Spleen (tissue), 11 donors: ENCODE data around the gene PAMR1. TPM values are rescaled to one million over a fixed set of nuclear protein-coding genes. Genes with fewer than 3 reads are reported as not detected.

Experiments used
- DNase-seq: peaks from one replicate; pipeline ENCODE4 v3.0.0-alpha.2; 2020
- H3K27ac ChIP-seq, 8 donors: fragments of 200-600 bp; sonication (generic) in 7 of 8; 1 replicate in 4 of 8; 2 replicates in 4 of 8; pipeline versions ENCODE4 v1.5.0 to v1.8.0; 2016 to 2021; ENCODE audit warnings: inconsistent platforms in 4 of 8, mild to moderate bottlenecking in 4 of 8, moderate library complexity in 1 of 8
- H3K27me3 ChIP-seq, 7 donors: fragments of 200-600 bp; sonication (generic) in 6 of 7; replicated peaks in 1 of 7; 1 replicate in 4 of 7; 2 replicates in 3 of 7; pipeline versions ENCODE4 v1.5.0 to v1.8.0; 2016 to 2021; ENCODE audit warnings: inconsistent platforms in 3 of 7, mild to moderate bottlenecking in 1 of 7
- H3K36me3 ChIP-seq, 6 donors: fragments of 200-600 bp; sonication (generic) in 5 of 6; 1 replicate in 4 of 6; 2 replicates in 2 of 6; pipeline versions ENCODE4 v1.5.0 to v1.8.0; 2016 to 2021; ENCODE audit warnings: inconsistent platforms in 2 of 6
- H3K4me1 ChIP-seq, 6 donors: fragments of 200-600 bp; sonication (generic) in 5 of 6; 1 replicate in 3 of 6; 2 replicates in 3 of 6; pipeline versions ENCODE4 v1.5.0 to v1.8.0; 2016 to 2021; ENCODE audit warnings: inconsistent platforms in 3 of 6
- H3K4me3 ChIP-seq, 8 donors: fragments of 200-600 bp; sonication (generic) in 7 of 8; 1 replicate in 4 of 8; 2 replicates in 4 of 8; pipeline versions ENCODE4 v1.5.0 to v1.8.0; 2016 to 2021; ENCODE audit warnings: inconsistent platforms in 4 of 8, mild to moderate bottlenecking in 4 of 8, moderate library complexity in 2 of 8
- H3K9me3 ChIP-seq, 8 donors: fragments of 200-600 bp; sonication (generic) in 7 of 8; 1 replicate in 4 of 8; 2 replicates in 4 of 8; pipeline versions ENCODE4 v1.5.0 to v1.8.0; 2016 to 2021; ENCODE audit warnings: inconsistent platforms in 4 of 8
- POLR2A ChIP-seq, 3 donors: fragments of 450-650 bp; IDR thresholded peaks; one replicate each; pipeline ENCODE4 v1.5.1; 2017; ENCODE audit warnings: antibody characterized with exemption in 3 of 3, mild to moderate bottlenecking in 1 of 3
- POLR2AphosphoS5 ChIP-seq, 3 donors: sonication (generic); formaldehyde crosslinking; IDR thresholded peaks; one replicate each; pipeline ENCODE4 v1.5.1; 2017; ENCODE audit warnings: antibody characterized with exemption in 3 of 3
- WGBS, 5 donors: extraction: QIAGEN DNeasy Blood & Tissue Kit in 3 of 5; methylation state at CpG; one replicate each; pipeline versions ENCODE4 v1.1.5 to v1.1.7; 2013 to 2018; 5-methylcytosine and 5-hydroxymethylcytosine counted together
- intact Hi-C: fragments of 100-400 bp; cut with DNase I; formaldehyde crosslinking; loops from one replicate; pipeline ENCODE4 v1.15.0; 2023; ENCODE audit warnings: low total_unique reads
- polyA plus RNA-seq, 3 donors: library from polyadenylated mRNA; stranded (reverse); fragments of 200-250 nt; gene quantifications; one replicate each; pipeline ENCODE4 v1.2.1, GENCODE V29; 2013
- total RNA-seq, 7 donors: library from RNA; depleted of rRNA in 3 of 7; stranded (reverse); fragments of >200 nt in 3 of 7; fragmentation: NEBNext Ultra II Directional in 4 of 7; extraction: Animal tissue kit (Norgen Biotek cat#: 25700) in 4 of 7; gene quantifications; one replicate each; pipeline versions ENCODE4 v1.1.0 to v1.2.1, GENCODE V29; 2016 to 2021
- TF ChIP-seq, protein P1 (sequence below), 11 experiments: fragments of 200-600 bp in 7 of 11; fragments of 450-650 bp in 4 of 11; sonication (generic) in 4 of 11; IDR thresholded peaks in 8 of 11; conservative IDR thresholded peaks in 3 of 11; 1 replicate in 7 of 11; 2 replicates in 4 of 11; pipeline versions ENCODE4 v1.4.0 to v1.8.0; 2016 to 2021; ENCODE audit warnings: antibody characterized with exemption in 11 of 11, inconsistent platforms in 4 of 11, mild to moderate bottlenecking in 1 of 11
- donor health status: healthy with polysubstance abuse.
- donor health status: DM: no; HTN: no; CAD: no; lungs with moderate emphysema.
- donor health status: DM: no; HTN: no; CAD: no.
- donor health status: Bipolar disorder and iron deficiency.
- donor health status: healthy.
- donor health status: DM: no; HTN: no; CAD: no.
- donor health status: DM: yes; HTN: yes; CAD: no.

The PAMR1 gene
- total and polyA plus RNA-seq, 10 donors = 1.3 to 23.6 (median 5.1) TPM

DNA sequence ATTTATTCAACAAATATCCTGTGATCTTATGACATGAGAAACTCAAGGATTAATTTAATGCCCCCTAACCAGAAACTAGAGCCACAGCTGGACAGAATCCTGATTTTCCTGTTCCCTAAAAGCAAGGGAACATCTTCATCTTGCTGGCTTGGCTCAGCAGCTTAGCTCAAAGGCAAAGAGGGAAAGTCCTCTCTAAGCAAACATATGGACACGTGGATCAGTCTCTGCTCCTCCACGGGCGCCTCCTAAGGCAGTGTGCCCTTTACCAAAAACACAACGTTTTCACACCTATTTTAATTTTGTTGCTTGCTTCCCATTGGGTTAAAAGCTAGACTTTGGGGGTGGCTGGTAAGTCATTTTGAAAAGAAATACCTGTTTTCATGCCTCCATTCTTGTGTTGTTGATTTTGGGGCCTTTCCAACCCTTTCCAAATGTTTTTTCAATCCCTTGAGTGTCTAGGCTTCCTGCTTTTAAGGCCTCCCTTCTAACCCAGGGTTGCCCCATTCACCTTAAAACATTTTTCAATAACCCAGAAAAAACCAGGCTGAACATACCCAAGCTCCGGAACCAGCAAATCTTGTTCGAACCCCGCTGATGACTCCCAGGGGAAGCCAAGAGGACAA lies 121.5 kb downstream of the PAMR1 start:
- no peak for DNase-seq
- Histone ChIP-seq H3K9me3 (no peaks in the 10 kb centered on the region), H3K36me3 (no peaks in the 10 kb centered on the region), H3K4me1 (peaks cover 0 to 3% (median 0%) of the 10 kb centered on the region in 6 donors), H3K27me3 (peaks cover 0 to 9% (median 0%) of the 10 kb centered on the region in 7 donors), H3K27ac (no peak overlapping the region), H3K4me3 (no peak overlapping the region)
- TF ChIP-seq POLR2A (IDR thresholded peaks at IDR 0.05) (no peak), POLR2AphosphoS5 (IDR thresholded peaks at IDR 0.05) (no peak)
- TF ChIP-seq, protein P1, sequence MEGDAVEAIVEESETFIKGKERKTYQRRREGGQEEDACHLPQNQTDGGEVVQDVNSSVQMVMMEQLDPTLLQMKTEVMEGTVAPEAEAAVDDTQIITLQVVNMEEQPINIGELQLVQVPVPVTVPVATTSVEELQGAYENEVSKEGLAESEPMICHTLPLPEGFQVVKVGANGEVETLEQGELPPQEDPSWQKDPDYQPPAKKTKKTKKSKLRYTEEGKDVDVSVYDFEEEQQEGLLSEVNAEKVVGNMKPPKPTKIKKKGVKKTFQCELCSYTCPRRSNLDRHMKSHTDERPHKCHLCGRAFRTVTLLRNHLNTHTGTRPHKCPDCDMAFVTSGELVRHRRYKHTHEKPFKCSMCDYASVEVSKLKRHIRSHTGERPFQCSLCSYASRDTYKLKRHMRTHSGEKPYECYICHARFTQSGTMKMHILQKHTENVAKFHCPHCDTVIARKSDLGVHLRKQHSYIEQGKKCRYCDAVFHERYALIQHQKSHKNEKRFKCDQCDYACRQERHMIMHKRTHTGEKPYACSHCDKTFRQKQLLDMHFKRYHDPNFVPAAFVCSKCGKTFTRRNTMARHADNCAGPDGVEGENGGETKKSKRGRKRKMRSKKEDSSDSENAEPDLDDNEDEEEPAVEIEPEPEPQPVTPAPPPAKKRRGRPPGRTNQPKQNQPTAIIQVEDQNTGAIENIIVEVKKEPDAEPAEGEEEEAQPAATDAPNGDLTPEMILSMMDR (IDR thresholded peaks at IDR 0.05 in 8 of 11, conservative IDR thresholded peaks at IDR 0.05 in 3 of 11) = no peak
- intact Hi-C loops = no loop called here
- 80 to 92% (median 85%) methylated on average over 7 of the region's 7 CpGs for WGBS, 5 donors

DNA sequence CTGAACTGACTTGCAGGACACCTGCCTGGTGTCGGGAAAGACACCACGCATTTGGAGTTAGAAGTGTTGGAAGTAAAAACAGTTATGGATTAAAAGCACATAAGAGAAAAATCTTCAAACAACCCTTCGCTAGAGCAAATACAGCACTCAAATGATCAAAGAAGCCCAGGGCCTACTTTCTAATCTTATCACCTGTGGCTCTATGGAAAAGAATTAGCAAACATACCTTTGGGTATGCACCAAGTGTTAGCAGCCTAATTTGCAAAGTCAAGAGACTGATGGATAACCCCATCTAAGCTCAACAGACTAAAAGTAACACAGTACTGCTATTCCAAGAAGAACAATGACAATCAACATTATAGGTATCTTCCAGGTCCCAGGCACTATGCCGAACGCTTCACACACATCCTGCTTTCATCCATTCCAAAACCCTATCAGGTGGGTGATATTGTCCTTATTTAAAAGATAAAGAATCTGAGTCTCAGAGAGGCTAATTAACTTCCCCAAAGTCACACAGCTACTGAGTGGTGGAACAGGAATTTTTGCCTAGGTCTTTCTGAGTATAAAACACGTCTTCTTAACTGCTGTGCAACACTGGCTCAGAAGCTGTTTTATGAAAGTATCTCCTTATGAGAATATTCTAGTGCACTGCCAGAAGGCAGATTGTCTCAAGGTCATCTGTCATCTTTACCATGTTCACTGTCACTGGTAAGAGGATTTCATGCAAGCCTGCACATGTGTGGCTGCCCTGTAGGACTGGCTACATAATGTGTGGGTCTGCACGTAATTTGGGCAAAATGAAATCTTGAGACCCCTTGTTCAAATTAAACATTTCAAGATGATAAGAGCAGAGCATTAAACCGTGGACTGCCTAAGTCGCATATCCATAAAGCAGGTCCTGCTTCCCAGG lies 122.4 kb downstream of the PAMR1 start:
- peaks cover 0 to 9% (median 0%) of the 10 kb centered on the region in 7 donors for H3K27me3 ChIP-seq
- DNase-seq = no peak
- 83 to 90% (median 87%) methylated on average over 9 of the region's 9 CpGs for WGBS, 5 donors
- H3K36me3 ChIP-seq = no peaks in the 10 kb centered on the region
- H3K4me1 ChIP-seq = peaks cover 0 to 3% (median 0%) of the 10 kb centered on the region in 6 donors
- H3K4me3 ChIP-seq = no peak overlapping the region
- no peak overlapping the region for H3K27ac ChIP-seq
- intact Hi-C loops = no loop called here
- TF ChIP-seq POLR2A (IDR thresholded peaks at IDR 0.05) (no peak), POLR2AphosphoS5 (IDR thresholded peaks at IDR 0.05) (no peak)
- TF ChIP-seq, protein P1 (IDR thresholded peaks at IDR 0.05 in 8 of 11, conservative IDR thresholded peaks at IDR 0.05 in 3 of 11) = no peak
- no peaks in the 10 kb centered on the region for H3K9me3 ChIP-seq

DNA sequence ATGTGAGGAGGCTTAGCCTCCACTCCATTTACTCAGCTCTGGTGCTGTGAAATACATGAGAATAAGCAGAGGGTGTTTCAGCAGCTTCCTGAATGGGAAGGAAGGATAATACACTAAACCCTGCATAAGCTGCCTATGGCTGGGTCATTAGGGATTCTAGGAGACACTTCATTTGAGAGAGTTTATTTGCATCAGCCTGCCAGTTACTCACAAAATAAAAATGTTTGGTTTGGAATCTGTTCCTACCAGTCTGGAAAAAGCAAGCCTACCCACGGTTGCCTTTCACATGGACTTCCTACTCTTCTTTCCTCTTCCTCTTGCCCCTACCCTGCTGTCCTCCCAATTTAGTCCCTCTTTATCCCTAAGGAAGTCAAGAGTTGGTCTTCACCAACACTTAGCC lies 126.5 kb downstream of the PAMR1 start:
- TF ChIP-seq, protein P1 (IDR thresholded peaks at IDR 0.05 in 8 of 11, conservative IDR thresholded peaks at IDR 0.05 in 3 of 11) = no peak
- TF ChIP-seq POLR2AphosphoS5 (IDR thresholded peaks at IDR 0.05) = no peak
- TF ChIP-seq POLR2A (IDR thresholded peaks at IDR 0.05) = no peak
- intact Hi-C loops = no loop called here
- no peak for DNase-seq
- Histone ChIP-seq H3K4me1 (no peaks in the 10 kb centered on the region), H3K27ac (no peak overlapping the region), H3K27me3 (no peaks in the 10 kb centered on the region), H3K4me3 (no peak overlapping the region), H3K9me3 (no peaks in the 10 kb centered on the region), H3K36me3 (no peaks in the 10 kb centered on the region)
- 46 to 70% (median 58%) methylated on average over 1 of the region's 1 CpG for WGBS, 5 donors

DNA sequence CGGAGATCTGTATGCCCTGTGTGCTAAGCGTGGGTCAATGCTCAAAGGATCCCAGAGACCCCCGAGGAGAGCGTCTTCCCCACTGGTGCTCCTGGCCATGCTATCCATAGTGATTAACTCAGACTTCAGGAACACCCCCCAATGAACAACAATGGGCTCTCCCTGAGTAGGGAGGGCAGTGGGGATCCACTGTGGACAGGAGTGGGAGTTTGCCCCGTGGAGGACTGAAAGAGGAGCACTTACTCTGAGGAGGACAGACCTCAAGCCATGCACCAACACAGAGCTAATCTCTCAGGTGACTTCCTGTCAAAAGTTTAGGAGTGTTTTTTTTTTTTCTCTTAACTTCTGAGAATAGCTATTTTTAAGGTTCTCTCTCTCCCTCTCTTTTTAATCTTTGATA lies 130.5 kb downstream of the PAMR1 start:
- Histone ChIP-seq H3K4me3 (no peak overlapping the region), H3K9me3 (no peaks in the 10 kb centered on the region), H3K27ac (no peak overlapping the region), H3K36me3 (no peaks in the 10 kb centered on the region), H3K4me1 (peaks cover 4 to 20% (median 16%) of the 10 kb centered on the region in 6 donors), H3K27me3 (peaks cover 0 to 7% (median 0%) of the 10 kb centered on the region in 7 donors)
- no peak for DNase-seq
- intact Hi-C loops = loop anchor here (5.0 kb wide), 2 partner anchors 468 to 813 kb away; no protein-coding TSS in a partner anchor
- 80 to 93% (median 88%) methylated on average over 5 of the region's 5 CpGs for WGBS, 5 donors
- TF ChIP-seq, protein P1 (IDR thresholded peaks at IDR 0.05 in 8 of 11, conservative IDR thresholded peaks at IDR 0.05 in 3 of 11) = no peak
- no peak for TF ChIP-seq POLR2A (IDR thresholded peaks at IDR 0.05)
- no peak for TF ChIP-seq POLR2AphosphoS5 (IDR thresholded peaks at IDR 0.05)
